Measurements from ENCODE around the gene GSE1.

Gene GSE1

GRCh38 chr16:85679870-85680269, 66.7 kb downstream of the GSE1 start:
- no peak for DNase-seq (ENCODE audit: low read depth)
- H3K4me3 ChIP-seq (ENCODE audit: low read depth, low read length) = no peak overlapping the region
- no peak for TF ChIP-seq CTCF (IDR thresholded peaks at IDR 0.05; ENCODE audit: control insufficient read depth, extremely low read depth, insufficient read depth)

- no peak for DNase-seq (ENCODE audit: low read depth)
- H3K4me3 ChIP-seq (ENCODE audit: low read depth, low read length) = no peak overlapping the region
- TF ChIP-seq CTCF (IDR thresholded peaks at IDR 0.05; ENCODE audit: control insufficient read depth, extremely low read depth, insufficient read depth) = no peak
These were observed 67.3 kb downstream of the GSE1 start for GRCh38 chr16:85680352-85680944.

- DNase-seq (ENCODE audit: low read depth) = peak; percentile 92
- no peak for TF ChIP-seq CTCF (IDR thresholded peaks at IDR 0.05; ENCODE audit: control insufficient read depth, extremely low read depth, insufficient read depth)
- no peak overlapping the region for H3K4me3 ChIP-seq (ENCODE audit: low read depth, low read length)
These were observed 68.1 kb downstream of the GSE1 start for GRCh38 chr16:85681255-85681654.

- no peak overlapping the region for H3K4me3 ChIP-seq (ENCODE audit: low read depth, low read length)
- TF ChIP-seq CTCF (IDR thresholded peaks at IDR 0.05; ENCODE audit: control insufficient read depth, extremely low read depth, insufficient read depth) = no peak
- DNase-seq (ENCODE audit: low read depth) = no peak
These were observed 69.4 kb downstream of the GSE1 start for GRCh38 chr16:85682516-85682915.

GRCh38 chr16:85683363-85683762, 70.2 kb downstream of the GSE1 start:
- H3K4me3 ChIP-seq (ENCODE audit: low read depth, low read length) = no peak overlapping the region
- no peak for DNase-seq (ENCODE audit: low read depth)
- no peak for TF ChIP-seq CTCF (IDR thresholded peaks at IDR 0.05; ENCODE audit: control insufficient read depth, extremely low read depth, insufficient read depth)

GRCh38 chr16:85685251-85685650, 72.1 kb downstream of the GSE1 start:
- no peak overlapping the region for H3K4me3 ChIP-seq (ENCODE audit: low read depth, low read length)
- DNase-seq (ENCODE audit: low read depth) = no peak
- TF ChIP-seq CTCF (IDR thresholded peaks at IDR 0.05; ENCODE audit: control insufficient read depth, extremely low read depth, insufficient read depth) = no peak

GRCh38 chr16:85686912-85687591, 73.9 kb downstream of the GSE1 start:
- H3K4me3 ChIP-seq (ENCODE audit: low read depth, low read length) = no peak overlapping the region

More at GRCh38 chr16:85686912-85687591, 73.9 kb downstream of the GSE1 start:
- no peak for DNase-seq (ENCODE audit: low read depth)
- TF ChIP-seq CTCF (IDR thresholded peaks at IDR 0.05; ENCODE audit: control insufficient read depth, extremely low read depth, insufficient read depth) = no peak

All from LNCaP clone FGC (cell line).